ENCODE measurements around the gene SCEL.

SCEL gene

DNA sequence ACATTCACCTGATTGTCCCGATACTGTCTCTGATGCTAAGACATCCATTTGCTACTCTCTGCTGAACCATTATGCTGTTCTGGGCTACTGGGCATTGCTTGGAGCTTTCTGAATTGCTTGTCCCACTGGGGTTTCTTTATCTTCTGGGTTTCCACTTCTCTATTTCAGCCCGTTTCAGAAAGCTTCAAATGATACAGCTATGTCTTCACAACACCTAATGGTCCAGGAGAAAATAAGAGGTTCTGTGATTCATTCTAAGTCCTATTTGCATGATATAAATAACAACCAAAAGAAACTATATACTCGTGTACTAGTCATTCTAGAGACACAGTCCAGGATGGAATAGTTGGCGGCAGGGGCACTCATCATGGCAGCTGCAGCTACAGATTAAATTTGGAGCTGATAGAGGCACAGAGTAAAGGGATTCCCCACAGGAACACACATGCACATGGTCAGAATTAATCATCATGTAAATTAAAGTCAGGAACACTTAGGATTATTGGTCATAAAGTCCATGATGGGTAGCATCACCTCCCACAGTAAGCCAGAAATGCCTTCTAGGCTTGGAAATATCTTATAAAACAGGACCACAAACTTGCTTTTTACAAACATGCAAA lies 33.3 kb upstream of the SCEL start:
- Histone ChIP-seq H3K4me3 (ENCODE audit: low read length) (no peak overlapping the region), H3K4me2 (ENCODE audit: low read depth, low read length) (no peak overlapping the region)

GRCh38 chr13:77503398-77503797 lies 32.1 kb upstream of the SCEL start:
- H3K79me2 ChIP-seq (ENCODE audit: low read length): no peaks in the 10 kb centered on the region
- H3K27me3 ChIP-seq (replicated peaks; ENCODE audit: insufficient read depth, low read length): no peaks in the 10 kb centered on the region
- no peak for DNase-seq
- no peaks in the 10 kb centered on the region for H3K9me3 ChIP-seq (replicated peaks; ENCODE audit: insufficient read depth, low read length)
- no peaks in the 10 kb centered on the region for H3K9me2 ChIP-seq (replicated peaks; ENCODE audit: insufficient read depth, low read length)
- H3K4me2 ChIP-seq (ENCODE audit: low read depth, low read length): no peak overlapping the region
- H3K9ac ChIP-seq (ENCODE audit: low read length): no peak overlapping the region
- TF ChIP-seq EZH2phosphoT487 (IDR thresholded peaks at IDR 0.05; ENCODE audit: low read length): no peak
- no peak for TF ChIP-seq CTCF (IDR thresholded peaks at IDR 0.05; ENCODE audit: low read length)
- no peak for TF ChIP-seq EZH2 (optimal IDR thresholded peaks at IDR 0.05; ENCODE audit: low read depth, low read length)
- H4K20me1 ChIP-seq (ENCODE audit: insufficient read depth, low read length): no peaks in the 10 kb centered on the region
- H3K4me3 ChIP-seq (ENCODE audit: low read length): no peak overlapping the region
- H3F3A ChIP-seq (ENCODE audit: insufficient read depth, low read length): no peaks in the 10 kb centered on the region
- no peak overlapping the region for H3K27ac ChIP-seq (ENCODE audit: low read length)
- H2AFZ ChIP-seq (ENCODE audit: low read length): no peak overlapping the region
- H3K36me3 ChIP-seq (replicated peaks; ENCODE audit: insufficient read depth, low read length): no peaks in the 10 kb centered on the region
- no peaks in the 10 kb centered on the region for H3K4me1 ChIP-seq (ENCODE audit: low read length)

More for the DNA sequence above, 33.3 kb upstream of the SCEL start:
- H3K27me3 ChIP-seq (replicated peaks; ENCODE audit: insufficient read depth, low read length): no peaks in the 10 kb centered on the region
- no peak for DNase-seq
- no peak overlapping the region for H2AFZ ChIP-seq (ENCODE audit: low read length)
- no peaks in the 10 kb centered on the region for H3K9me2 ChIP-seq (replicated peaks; ENCODE audit: insufficient read depth, low read length)
- no peak overlapping the region for H3K9ac ChIP-seq (ENCODE audit: low read length)
- H3K4me1 ChIP-seq (ENCODE audit: low read length): no peaks in the 10 kb centered on the region
- H3K36me3 ChIP-seq (replicated peaks; ENCODE audit: insufficient read depth, low read length): no peaks in the 10 kb centered on the region
- no peaks in the 10 kb centered on the region for H3K9me3 ChIP-seq (replicated peaks; ENCODE audit: insufficient read depth, low read length)
- no peaks in the 10 kb centered on the region for H3F3A ChIP-seq (ENCODE audit: insufficient read depth, low read length)
- no peak overlapping the region for H3K27ac ChIP-seq (ENCODE audit: low read length)
- TF ChIP-seq EZH2phosphoT487 (IDR thresholded peaks at IDR 0.05; ENCODE audit: low read length) (no peak), CTCF (IDR thresholded peaks at IDR 0.05; ENCODE audit: low read length) (no peak), EZH2 (optimal IDR thresholded peaks at IDR 0.05; ENCODE audit: low read depth, low read length) (no peak)
- no peaks in the 10 kb centered on the region for H3K79me2 ChIP-seq (ENCODE audit: low read length)
- H4K20me1 ChIP-seq (ENCODE audit: insufficient read depth, low read length): no peaks in the 10 kb centered on the region

DNA sequence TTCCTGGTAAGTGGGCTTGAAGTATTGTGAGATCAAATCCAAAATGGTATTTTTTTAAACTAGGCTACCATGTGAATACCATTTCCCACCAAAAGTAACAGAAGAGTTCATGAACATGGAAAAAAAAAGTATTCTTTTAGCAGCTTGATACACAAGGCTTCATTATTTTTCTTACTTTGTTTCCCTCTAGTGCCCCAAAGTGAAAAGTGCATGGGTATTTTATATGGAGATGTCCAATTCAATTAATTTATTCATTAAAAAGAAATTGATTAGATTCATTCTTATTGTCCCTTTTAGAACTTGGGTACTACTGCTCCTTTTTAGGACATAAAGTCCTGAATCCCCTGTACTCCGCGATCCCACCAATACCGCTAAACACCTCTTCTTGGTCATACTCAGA lies 28.6 kb upstream of the SCEL start:
- no peak overlapping the region for H3K4me2 ChIP-seq (ENCODE audit: low read depth, low read length)
- H3K9me3 ChIP-seq (replicated peaks; ENCODE audit: insufficient read depth, low read length): no peaks in the 10 kb centered on the region
- peak; percentile 16 for DNase-seq
- no peaks in the 10 kb centered on the region for H4K20me1 ChIP-seq (ENCODE audit: insufficient read depth, low read length)
- TF ChIP-seq EZH2phosphoT487 (IDR thresholded peaks at IDR 0.05; ENCODE audit: low read length) (no peak), EZH2 (optimal IDR thresholded peaks at IDR 0.05; ENCODE audit: low read depth, low read length) (no peak), CTCF (IDR thresholded peaks at IDR 0.05; ENCODE audit: low read length) (peak; percentile 24; the same call in 1 of the 2 replicates)
- no peak overlapping the region for H3K9ac ChIP-seq (ENCODE audit: low read length)
- no peaks in the 10 kb centered on the region for H3K36me3 ChIP-seq (replicated peaks; ENCODE audit: insufficient read depth, low read length)
- H2AFZ ChIP-seq (ENCODE audit: low read length): no peak overlapping the region
- H3F3A ChIP-seq (ENCODE audit: insufficient read depth, low read length): no peaks in the 10 kb centered on the region
- H3K9me2 ChIP-seq (replicated peaks; ENCODE audit: insufficient read depth, low read length): no peaks in the 10 kb centered on the region
- H3K4me1 ChIP-seq (ENCODE audit: low read length): no peaks in the 10 kb centered on the region
- H3K27me3 ChIP-seq (replicated peaks; ENCODE audit: insufficient read depth, low read length): no peaks in the 10 kb centered on the region
- no peaks in the 10 kb centered on the region for H3K79me2 ChIP-seq (ENCODE audit: low read length)
- no peak overlapping the region for H3K27ac ChIP-seq (ENCODE audit: low read length)
- no peak overlapping the region for H3K4me3 ChIP-seq (ENCODE audit: low read length)

All from MM.1S (cell line).